HG03442 (cell line): ENCODE measurements around the gene ELOVL1.

Experiments used
- ATAC-seq: cut with Tn5 transposase; IDR thresholded peaks from one replicate; pipeline ENCODE4 v1.9.1; 2021; ENCODE audit warnings: mild to moderate bottlenecking, moderate library complexity; ENCODE audit not compliant: unreplicated experiment

Gene ELOVL1

DNA sequence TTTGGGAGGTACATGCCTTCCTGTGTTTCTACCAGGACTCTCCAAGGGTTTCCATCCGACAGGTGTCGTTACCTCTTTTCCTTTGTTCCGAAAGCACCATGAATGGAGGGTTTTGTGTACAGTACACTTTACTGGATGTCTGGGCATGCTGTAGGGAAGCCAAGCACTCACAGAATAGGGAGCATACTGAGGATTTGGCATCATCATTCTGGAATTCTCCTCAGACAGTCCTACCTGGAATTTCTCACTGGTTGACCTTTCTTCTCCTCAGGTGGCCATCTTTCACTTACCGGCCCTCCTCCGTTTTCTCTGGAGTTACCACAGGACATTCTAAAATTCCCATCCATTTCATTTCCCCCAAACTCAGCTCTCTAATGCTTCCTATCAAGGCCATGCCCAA, 36.1 kb downstream of the ELOVL1 start:
- ATAC-seq = no peak

DNA sequence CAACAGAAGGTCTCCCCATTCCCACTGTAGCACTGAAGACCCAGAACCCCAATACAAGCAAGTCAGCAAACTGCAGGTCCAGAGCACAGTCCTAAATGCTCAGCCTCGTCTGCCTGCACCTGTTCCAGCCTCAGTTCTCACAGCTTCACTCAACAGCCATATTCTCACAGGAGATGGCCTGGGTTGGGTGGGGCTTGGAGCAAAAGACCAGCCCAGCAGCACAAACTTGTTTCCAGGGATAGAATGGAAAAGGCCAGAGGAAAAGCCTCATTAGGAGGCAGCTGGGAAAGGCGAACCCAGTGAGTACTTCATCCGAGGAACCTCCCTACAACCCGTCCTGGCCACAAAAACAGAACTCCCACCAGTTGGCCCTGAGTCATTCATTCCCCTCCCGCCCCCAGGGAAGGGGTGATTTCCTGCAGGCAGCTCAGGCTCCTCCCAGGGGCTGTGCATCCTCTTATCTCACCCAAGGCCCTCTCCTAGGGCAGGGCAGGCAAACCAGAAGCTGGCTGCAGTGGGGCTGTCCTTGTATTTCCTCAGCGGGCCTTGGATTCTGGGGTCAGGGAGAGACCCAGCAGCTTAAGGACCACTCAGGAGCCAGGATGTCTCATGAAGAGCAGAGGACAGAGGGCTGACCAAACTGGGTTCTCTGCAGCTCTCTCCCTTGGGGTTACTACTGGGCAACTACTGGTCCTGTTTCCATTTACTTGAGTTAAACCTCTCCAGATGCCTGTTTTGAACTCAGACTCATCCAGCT, 37.6 kb downstream of the ELOVL1 start:
- no peak for ATAC-seq

DNA sequence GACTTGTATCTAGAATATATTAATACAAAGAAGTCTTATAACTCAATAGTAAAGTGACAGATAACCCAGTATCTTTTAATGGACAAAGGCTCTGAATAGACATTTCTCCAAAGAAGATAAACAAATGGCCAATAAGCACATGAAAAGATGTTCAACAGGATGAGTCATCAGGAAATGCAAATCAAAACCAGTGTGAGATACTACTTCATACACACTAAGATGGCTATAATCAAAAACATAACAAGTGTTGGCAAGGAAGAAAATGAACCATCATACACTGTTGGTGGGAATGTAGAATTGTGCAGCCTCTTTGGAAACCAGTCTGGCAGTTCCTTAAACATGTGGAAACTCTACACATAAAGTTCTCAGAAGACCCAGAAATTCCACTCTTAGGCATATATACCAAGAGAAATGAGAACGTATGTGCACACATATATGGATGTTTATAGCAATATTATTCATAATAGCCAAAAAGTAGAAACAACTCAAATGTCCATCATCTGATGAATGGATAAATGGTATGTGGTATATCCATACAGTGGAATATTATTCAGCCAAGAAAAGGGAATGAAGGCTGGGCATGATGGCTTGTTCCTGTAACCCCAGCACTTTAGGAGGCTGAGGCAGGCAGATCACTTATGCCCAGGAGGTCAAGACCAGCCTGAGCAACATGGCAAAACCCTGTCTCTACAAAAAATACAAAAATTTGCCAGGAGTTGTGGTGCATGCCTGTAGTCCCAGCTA, 40.1 kb downstream of the ELOVL1 start:
- no peak for ATAC-seq

DNA sequence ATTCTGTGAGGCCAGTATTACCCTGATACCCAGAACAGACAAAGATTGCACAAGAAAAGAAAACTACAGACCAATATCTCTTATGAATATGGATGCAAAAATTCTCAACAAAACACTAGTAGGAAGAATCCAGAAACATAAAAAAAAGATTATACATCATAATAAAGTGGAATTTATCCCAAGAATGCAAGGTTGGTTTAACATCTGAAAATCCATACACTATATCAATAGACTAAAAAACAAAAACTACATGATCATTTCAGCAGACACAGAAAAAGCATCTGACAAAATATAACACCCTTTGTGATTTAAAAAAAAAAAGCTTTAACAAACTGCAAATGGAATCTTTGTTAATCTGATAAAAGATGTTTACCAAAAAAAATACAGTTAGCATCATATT, 42.4 kb downstream of the ELOVL1 start:
- no peak for ATAC-seq

DNA sequence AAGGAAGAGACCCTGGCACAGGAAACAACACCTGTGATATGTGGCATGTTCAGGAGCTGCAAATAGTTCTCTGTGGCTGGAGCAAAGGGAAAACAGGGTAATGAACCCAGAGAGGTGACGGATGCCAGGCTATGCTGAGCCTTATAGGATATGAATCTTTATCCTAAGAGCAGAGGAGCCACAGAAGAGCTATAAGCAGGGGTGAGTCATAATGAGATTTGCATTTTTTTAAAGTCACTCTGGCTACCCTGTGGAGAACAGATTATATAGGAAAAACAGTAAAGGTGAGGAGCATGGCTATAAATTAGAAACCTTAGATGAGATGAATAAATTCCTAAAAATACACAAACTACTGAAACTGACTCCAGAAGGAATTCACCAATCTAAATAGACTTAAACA, 43.0 kb downstream of the ELOVL1 start:
- ATAC-seq = no peak

DNA sequence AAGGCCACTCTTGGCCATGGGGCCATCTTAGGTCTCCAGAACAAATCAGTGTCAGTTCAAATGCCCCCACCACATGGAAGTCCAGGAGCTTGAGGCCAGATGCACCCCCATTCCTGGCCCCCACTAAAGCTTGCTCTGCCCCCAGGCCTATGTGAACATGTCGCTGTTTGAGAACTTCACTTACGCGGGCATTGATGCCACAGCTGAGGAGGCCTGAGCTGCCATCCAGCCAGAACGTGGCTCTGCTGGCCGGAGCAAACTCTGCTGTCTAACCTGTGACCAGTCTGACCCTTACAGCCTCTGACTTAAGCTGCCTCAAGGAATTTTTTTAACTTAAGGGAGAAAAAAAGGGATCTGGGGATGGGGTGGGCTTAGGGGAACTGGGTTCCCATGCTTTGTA, 45.3 kb downstream of the ELOVL1 start:
- no peak for ATAC-seq

DNA sequence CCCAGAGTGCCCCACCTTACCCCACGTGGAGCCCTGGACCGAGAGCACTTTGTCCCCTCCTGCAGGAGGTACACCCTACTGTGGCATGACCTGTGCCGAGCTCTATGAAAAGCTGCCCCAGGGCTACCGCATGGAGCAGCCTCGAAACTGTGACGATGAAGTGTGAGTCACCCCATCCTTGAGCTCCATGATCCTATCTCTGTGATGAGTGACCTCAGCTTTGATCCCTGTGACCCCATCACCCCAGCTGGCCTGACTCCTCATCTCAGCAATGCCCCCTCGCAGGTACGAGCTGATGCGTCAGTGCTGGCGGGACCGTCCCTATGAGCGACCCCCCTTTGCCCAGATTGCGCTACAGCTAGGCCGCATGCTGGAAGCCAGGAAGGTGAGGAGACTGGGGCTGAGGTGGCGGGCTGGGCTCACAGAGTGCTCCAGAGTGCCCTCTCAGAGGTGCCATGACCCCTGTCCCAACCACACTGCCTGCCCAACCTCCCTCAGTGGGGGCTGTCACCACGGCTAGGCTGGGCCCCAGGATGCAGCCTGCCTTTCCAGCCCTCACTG, 46.4 kb downstream of the ELOVL1 start:
- no peak for ATAC-seq

DNA sequence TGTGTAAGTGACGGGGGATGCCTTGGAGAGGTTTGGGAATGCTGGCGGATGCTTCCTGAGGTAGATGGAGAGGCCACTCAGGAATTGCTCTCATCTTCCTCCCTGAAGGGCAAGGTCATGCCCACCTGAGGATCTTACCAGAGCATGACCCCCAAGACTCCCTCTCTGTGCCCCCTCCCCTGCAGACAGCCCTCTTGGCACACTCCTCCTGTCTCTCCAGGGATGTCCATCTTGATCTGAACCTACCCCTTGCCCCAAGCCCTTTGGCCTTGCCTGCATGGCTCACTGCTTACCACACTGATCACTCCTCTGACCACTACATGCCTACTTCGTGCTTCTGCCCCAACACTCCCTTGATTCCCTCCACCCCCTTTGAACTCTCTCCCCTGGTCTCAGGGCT, 48.0 kb downstream of the ELOVL1 start:
- ATAC-seq = no peak

DNA sequence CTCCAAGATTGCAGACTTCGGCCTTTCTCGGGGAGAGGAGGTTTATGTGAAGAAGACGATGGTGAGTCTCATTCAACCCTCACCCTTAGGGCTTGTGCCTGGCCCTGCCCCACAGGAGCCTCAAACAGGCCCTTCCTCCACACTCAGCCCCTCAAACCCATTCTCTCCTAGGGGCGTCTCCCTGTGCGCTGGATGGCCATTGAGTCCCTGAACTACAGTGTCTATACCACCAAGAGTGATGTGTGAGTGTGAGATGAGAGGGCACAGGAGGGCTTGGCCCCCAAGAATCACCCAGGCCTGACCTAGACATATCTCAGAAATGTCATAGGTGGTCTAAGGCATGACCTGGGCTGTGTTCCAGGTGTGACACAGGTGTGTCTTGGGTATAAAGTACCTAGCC, 48.5 kb downstream of the ELOVL1 start:
- ATAC-seq = no peak

DNA sequence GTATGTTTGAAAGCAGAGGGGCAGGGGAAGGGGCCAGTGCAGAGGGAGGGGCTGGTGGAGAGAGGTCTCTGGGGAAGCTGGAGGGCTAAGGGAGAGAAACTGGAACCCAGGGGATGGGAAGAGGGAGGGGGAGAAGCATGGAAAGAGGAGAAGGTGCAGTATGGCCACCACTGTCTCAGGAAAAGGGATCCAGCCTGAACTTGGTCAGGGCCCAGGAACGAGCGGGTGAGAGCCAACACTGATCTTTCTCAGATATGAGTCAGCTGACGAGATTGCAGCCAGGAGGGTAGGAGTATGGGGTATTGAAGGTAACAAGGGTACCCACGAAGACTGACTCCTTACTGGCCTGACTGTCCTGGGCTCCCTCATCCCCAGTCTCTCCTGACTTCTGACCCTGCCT, 49.0 kb downstream of the ELOVL1 start:
- ATAC-seq = no peak

DNA sequence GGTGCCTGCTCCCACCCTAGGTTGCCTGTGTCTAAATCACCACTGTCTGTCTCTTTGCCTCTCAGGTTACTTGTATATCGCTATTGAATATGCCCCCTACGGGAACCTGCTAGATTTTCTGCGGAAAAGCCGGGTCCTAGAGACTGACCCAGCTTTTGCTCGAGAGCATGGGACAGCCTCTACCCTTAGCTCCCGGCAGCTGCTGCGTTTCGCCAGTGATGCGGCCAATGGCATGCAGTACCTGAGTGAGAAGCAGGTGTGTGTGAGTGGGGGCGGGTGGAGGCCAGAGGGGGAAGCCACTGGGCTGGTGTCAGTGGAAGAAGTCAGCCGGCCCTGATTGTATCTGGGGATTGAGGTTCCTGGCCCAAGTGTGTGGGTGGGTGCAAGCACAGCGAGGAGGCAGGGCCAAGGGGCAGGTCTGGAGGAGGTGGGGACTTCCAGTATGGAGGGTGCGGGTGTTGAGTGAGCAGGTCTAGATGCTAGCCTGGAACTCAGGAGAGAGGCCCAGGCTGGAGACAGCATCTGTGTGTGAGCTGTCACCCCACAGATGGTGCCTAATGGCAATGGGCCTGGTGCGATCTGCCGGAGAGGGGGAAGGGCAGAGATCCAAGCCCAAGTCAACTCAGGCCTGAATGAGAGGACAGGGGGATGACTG, 49.9 kb downstream of the ELOVL1 start:
- ATAC-seq = no peak

DNA sequence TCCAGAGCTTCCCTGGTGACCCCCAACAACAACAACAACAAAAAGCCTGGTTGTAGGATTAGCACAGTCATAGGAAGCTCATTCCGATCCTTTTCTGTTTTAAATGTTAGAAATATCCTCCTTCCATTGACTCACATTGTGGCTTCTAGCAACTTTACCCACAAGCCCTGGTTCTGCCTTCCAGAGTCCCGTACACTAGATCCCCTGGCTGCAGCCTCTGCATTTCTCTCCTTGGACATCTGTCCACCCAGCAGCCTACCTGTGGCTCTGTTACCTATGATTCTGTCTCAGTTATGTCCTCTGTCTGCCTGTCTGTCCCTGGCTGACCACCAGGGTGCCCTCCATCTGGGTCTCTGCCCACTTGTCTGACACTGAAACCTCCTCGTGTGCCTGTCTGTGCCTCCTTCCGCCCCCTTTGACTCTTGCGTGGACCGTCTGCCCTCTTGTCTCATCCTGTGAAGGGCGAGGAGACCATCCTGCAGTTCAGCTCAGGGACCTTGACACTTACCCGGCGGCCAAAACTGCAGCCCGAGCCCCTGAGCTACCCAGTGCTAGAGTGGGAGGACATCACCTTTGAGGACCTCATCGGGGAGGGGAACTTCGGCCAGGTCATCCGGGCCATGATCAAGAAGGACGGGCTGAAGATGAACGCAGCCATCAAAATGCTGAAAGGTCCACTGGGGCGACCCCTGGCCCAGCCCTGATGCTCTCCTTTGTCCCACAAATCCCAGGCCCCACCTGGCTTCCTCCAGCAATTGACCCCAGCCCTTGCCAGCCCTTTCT, 50.9 kb downstream of the ELOVL1 start:
- no peak for ATAC-seq

DNA sequence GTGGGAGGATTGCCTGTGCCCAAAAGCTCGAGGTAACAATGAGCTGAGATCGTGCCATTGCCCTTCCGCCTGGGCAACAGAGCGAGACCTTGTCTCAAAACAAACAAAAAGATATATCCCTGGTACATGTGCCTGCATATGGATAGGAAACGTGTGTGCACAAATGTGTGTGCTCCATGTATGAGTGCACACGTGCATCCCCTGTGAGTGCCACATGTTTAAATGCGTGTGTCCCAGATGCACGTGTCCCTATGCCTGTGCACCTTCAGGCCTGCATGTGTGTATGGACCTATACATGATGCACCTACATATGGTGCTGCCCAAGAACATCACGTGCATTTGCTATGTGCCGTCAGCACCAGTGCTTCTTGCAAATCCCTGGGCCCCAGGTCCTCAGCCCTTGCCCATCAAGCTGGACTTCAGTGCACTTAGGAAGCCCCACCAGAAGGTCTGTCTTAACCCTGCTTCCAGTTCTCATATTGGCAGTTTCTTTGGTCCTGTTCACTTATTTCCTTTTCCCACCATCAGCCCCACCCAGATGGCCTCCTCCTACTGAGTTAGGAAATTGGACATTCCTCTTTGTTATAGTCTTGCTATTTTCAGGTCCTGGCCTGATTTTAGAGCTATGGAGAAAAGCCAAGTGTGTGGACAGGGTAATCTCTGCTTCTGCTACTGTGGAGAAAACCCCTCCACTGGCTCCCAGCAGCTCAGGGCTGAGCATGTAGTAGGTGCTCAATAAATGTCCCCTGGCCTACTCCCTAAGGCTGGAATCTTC, 51.7 kb downstream of the ELOVL1 start:
- ATAC-seq = no peak

DNA sequence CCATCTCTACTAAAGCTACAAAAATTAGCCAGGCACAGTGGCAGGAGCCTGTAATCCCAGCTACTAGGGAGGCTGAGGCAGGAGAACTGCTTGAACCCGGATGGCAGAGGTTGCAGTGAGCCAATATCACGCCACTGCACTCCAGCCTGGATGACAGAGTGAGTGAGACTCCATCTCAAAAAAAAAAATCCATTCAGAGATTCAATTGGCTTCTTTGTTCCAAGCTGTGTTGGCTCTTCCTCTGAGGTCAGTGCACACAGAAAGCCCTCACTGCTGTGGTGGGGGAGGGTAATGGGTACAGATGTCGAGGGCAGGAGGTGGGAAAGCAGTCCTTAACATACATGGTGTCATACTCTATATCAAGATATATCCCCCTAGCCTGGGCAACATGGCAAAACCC, 52.3 kb downstream of the ELOVL1 start:
- no peak for ATAC-seq

DNA sequence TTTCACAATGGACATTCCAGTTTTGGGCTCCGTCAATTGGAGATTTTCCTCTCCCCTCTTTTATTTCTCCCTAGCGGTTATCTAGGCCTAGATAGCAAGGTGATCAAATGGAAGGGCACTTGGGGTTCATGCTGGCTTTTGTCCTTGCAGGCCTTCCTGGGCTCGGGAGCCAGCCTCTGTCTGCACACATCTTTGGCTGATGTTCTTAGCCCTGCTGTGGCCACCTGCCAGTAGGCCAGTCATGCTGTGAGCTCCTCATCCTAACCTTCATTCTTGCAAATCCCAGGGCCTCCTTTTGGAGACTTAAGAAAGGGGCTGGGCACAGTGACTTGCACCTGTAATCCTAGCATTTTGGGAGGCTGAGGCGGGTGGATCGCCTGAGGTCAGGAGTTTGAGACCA, 53.6 kb downstream of the ELOVL1 start:
- ATAC-seq = no peak

DNA sequence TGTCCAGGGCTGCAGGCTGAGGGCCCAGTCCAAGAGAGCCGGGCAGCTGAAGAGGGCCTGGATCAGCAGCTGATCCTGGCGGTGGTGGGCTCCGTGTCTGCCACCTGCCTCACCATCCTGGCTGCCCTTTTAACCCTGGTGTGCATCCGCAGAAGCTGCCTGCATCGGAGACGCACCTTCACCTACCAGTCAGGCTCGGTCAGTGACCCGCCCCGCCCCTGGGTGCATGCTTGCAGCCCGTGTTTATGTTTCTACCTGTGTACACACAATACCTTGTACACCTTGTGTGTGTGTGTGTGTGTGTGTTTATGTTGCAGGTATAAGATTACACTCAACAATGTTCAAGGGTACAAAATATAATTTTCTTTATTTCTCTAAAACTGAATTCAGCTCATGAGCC, 54.0 kb downstream of the ELOVL1 start:
- ATAC-seq = no peak
